RWPE2 (cell line): ENCODE results near the gene DUSP8.
"Not testable (repeated sequence)": the region's sequence is repeated elsewhere in the genome, so short reads cannot be mapped to it uniquely, and the experiment has no call there.

Source experiments
- ATAC-seq: fragments of 200-7000 bp; cut with Tn5 transposase; 3 replicates; pipeline ENCODE4 v1.9.1; 2021; ENCODE audit warnings: low read depth
- DNase-seq: peaks from one replicate; pipeline ENCODE4 v3.0.0-alpha.2; 2020; ENCODE audit warnings: low spot score
- H3K27ac ChIP-seq: fragments of 450-650 bp; 2 replicates; pipeline ENCODE4 v1.5.1; 2017; ENCODE audit warnings: mild to moderate bottlenecking; ENCODE audit not compliant: poor library complexity, severe bottlenecking
- H3K27me3 ChIP-seq: fragments of 250-450 bp; sonication (Bioruptor Pico); 2 replicates; pipeline ENCODE4 v1.5.1; 2021; ENCODE audit warnings: mild to moderate bottlenecking, moderate library complexity; ENCODE audit not compliant: insufficient read depth, poor library complexity, severe bottlenecking
- H3K36me3 ChIP-seq: fragments of 250-450 bp; sonication (Bioruptor Pico); 2 replicates; pipeline ENCODE4 v1.5.1; 2020; ENCODE audit warnings: low read depth, mild to moderate bottlenecking, moderate library complexity
- H3K4me1 ChIP-seq: fragments of 250-450 bp; sonication (Bioruptor Pico); 2 replicates; pipeline ENCODE4 v1.5.1; 2021; ENCODE audit warnings: mild to moderate bottlenecking, moderate library complexity; ENCODE audit not compliant: insufficient read depth, poor library complexity, severe bottlenecking
- H3K4me3 ChIP-seq: fragments of 250-450 bp; sonication (Bioruptor Pico); 2 replicates; pipeline ENCODE4 v1.5.1; 2021; ENCODE audit warnings: mild to moderate bottlenecking, moderate library complexity; ENCODE audit not compliant: severe bottlenecking
- H3K9me3 ChIP-seq: fragments of 250-450 bp; sonication (Bioruptor Pico); 2 replicates; pipeline ENCODE4 v1.5.1; 2021; ENCODE audit warnings: mild to moderate bottlenecking, moderate library complexity; ENCODE audit not compliant: severe bottlenecking
- CTCF ChIP-seq: fragments of 450-650 bp; IDR thresholded peaks from one replicate; pipeline ENCODE4 v1.5.1; 2017; ENCODE audit warnings: mild to moderate bottlenecking, moderate library complexity; ENCODE audit not compliant: poor library complexity, severe bottlenecking

The DUSP8 gene

GRCh38 chr11:1581976-1582375 lies 9.9 kb upstream of the DUSP8 start:
- DNase-seq: no peak
- Histone ChIP-seq H3K9me3 (peaks cover 2% of the 10 kb centered on the region), H3K36me3 (no peaks in the 10 kb centered on the region), H3K27ac (no peak overlapping the region), H3K27me3 (no peaks in the 10 kb centered on the region), H3K4me1 (no peaks in the 10 kb centered on the region), H3K4me3 (no peak overlapping the region)
- TF ChIP-seq CTCF: no peak
- ATAC-seq: no peak

GRCh38 chr11:1576825-1577224 lies 4.8 kb upstream of the DUSP8 start:
- Histone ChIP-seq H3K36me3 (no peaks in the 10 kb centered on the region), H3K9me3 (peaks cover 2% of the 10 kb centered on the region), H3K27ac (no peak overlapping the region), H3K27me3 (peaks cover 20% of the 10 kb centered on the region), H3K4me1 (no peaks in the 10 kb centered on the region), H3K4me3 (no peak overlapping the region)
- ATAC-seq (no peak), DNase-seq (no peak)
- TF ChIP-seq CTCF: no peak

DNA sequence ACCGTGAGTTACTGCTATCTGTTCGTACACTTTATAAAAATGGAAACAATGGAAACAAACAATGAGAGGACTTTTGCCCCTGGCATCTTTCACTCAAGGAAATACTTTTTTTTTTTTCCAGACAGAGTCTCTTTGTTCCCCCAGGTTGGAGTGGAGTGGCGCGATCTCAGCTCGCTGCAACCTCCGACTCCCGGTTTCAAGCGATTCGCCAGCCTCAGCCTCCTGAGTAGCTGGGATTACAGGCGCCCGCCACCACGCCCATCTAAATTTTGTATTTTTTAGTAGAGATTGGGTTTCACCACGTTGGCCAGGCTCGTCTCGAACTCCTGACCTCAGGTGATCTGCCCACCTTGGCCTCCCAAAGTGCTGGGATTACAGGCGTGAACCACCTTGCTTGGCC lies 3.7 kb upstream of the DUSP8 start:
- not testable (repeated sequence) for DNase-seq, H3K4me1 ChIP-seq, H3K27ac ChIP-seq, H3K36me3 ChIP-seq, ATAC-seq, H3K9me3 ChIP-seq, H3K4me3 ChIP-seq
- H3K27me3 ChIP-seq: peaks cover 20% of the 10 kb centered on the region

DNA sequence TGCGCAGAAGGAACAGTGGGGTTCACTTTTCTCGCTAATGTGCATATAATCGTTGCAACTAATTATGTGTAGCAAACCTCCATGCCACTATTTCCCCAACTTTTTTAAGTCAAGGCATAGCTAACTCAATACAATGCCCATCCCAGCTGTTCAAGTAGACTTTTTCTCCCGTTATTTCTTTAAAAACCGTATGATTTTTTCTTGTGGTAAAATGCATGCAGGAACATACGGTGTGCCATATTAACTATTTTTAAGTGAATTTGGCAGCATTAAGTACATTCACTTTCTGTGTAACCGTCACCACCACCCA lies 2.8 kb upstream of the DUSP8 start:
- peak; percentile 63 for TF ChIP-seq CTCF
- no peak overlapping the region for H3K4me3 ChIP-seq

GRCh38 chr11:1574238-1574932 lies 2.3 kb upstream of the DUSP8 start:
- Histone ChIP-seq H3K4me3 (peak overlapping the region; percentile 28), H3K4me1 (no peaks in the 10 kb centered on the region), H3K36me3 (no peaks in the 10 kb centered on the region), H3K9me3 (peaks cover 2% of the 10 kb centered on the region), H3K27ac (no peak overlapping the region), H3K27me3 (peaks cover 20% of the 10 kb centered on the region)
- ATAC-seq: peak; percentile 62
- DNase-seq: no peak
- peak; percentile 98 for TF ChIP-seq CTCF

More for the DNA sequence above, 2.8 kb upstream of the DUSP8 start:
- Histone ChIP-seq H3K27me3 (peaks cover 20% of the 10 kb centered on the region), H3K4me1 (no peaks in the 10 kb centered on the region), H3K36me3 (no peaks in the 10 kb centered on the region), H3K9me3 (peaks cover 2% of the 10 kb centered on the region), H3K27ac (no peak overlapping the region)
- DNase-seq: no peak
- no peak for ATAC-seq
